Prostate gland (tissue), 2 donors: ENCODE measurements around the gene OVCH1.
"Not testable (repeated sequence)": the region's sequence is repeated elsewhere in the genome, so short reads cannot be mapped to it uniquely, and the experiment has no call there.

Source experiments
- POLR2A ChIP-seq: fragments of 450-650 bp; IDR thresholded peaks from one replicate; pipeline ENCODE4 v1.6.1; 2016; ENCODE audit warnings: antibody characterized with exemption, mild to moderate bottlenecking
- POLR2AphosphoS5 ChIP-seq: sonication (generic); formaldehyde crosslinking; IDR thresholded peaks from one replicate; pipeline ENCODE4 v1.6.1; 2017; ENCODE audit warnings: antibody characterized with exemption
- TF ChIP-seq, protein P1 (sequence below), 4 experiments: fragments of 200-600 bp in 2 of 4; fragments of 450-650 bp in 2 of 4; sonication (generic) in 2 of 4; IDR thresholded peaks; 1 replicate in 3 of 4; 2 replicates in 1 of 4; pipeline ENCODE4 v1.5.1; 2016 to 2019; ENCODE audit warnings: antibody characterized with exemption in 4 of 4, mild to moderate bottlenecking in 2 of 4, moderate library complexity in 2 of 4

DNA sequence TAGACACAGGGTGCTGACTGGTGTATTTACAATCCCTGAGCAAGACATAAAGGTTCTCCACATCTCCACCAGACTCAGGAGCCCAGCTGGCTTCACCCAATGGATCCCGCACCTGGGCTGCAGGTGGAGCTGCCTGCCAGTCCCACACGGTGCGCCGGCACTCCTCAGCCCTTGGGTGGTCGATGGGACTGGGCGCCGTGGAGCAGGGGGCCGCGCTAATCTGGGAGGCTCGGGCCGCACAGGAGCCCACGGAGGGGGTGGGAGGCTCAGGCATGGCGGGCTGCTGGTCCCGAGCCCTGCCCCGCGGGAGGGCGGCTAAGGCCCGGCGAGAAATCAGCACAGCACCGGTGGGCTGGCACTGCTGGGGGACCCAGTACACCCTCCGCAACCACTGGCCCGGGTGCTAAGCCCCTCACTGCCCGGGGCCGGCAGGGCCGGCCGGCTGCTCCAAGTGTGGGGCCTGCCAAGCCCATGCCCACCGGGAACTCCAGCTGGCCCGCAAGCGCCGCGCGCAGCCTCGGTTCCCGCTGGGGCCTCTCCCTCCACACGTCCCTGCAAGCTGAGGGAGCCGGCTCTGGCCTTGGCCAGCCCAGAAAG lies 111.3 kb downstream of the OVCH1 start:
- TF ChIP-seq, protein P1, sequence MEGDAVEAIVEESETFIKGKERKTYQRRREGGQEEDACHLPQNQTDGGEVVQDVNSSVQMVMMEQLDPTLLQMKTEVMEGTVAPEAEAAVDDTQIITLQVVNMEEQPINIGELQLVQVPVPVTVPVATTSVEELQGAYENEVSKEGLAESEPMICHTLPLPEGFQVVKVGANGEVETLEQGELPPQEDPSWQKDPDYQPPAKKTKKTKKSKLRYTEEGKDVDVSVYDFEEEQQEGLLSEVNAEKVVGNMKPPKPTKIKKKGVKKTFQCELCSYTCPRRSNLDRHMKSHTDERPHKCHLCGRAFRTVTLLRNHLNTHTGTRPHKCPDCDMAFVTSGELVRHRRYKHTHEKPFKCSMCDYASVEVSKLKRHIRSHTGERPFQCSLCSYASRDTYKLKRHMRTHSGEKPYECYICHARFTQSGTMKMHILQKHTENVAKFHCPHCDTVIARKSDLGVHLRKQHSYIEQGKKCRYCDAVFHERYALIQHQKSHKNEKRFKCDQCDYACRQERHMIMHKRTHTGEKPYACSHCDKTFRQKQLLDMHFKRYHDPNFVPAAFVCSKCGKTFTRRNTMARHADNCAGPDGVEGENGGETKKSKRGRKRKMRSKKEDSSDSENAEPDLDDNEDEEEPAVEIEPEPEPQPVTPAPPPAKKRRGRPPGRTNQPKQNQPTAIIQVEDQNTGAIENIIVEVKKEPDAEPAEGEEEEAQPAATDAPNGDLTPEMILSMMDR (IDR thresholded peaks at IDR 0.05): not testable (repeated sequence)
- TF ChIP-seq POLR2A, POLR2AphosphoS5: not testable (repeated sequence)
